BLaER1 treated with 17β-estradiol and CSF1 and Interleukin-3, amounts not matched to agents 10 nM and 100 nM (cell line): Measurements from ENCODE around the gene CLDN18.

ENCODE experiments used
- H3K27ac ChIP-seq, 11 experiments: shearing (Covaris generic); formaldehyde crosslinking; 2 replicates each; pipeline ENCODE4 v1.8.1; 2022
- H3K27me3 ChIP-seq, 11 experiments: shearing (Covaris generic); formaldehyde crosslinking; 2 replicates each; pipeline ENCODE4 v1.8.1; 2022
- H3K36me3 ChIP-seq, 11 experiments: shearing (Covaris generic); formaldehyde crosslinking; 2 replicates each; pipeline ENCODE4 v1.8.1; 2022
- H3K4me1 ChIP-seq, 10 experiments: shearing (Covaris generic); formaldehyde crosslinking; 2 replicates each; pipeline ENCODE4 v1.8.1; 2022
- H3K4me2 ChIP-seq, 11 experiments: shearing (Covaris generic); formaldehyde crosslinking; 2 replicates each; pipeline ENCODE4 v1.8.1; 2022
- H3K4me3 ChIP-seq, 10 experiments: shearing (Covaris generic); formaldehyde crosslinking; 2 replicates each; pipeline ENCODE4 v1.8.1; 2022
- H3K9ac ChIP-seq, 11 experiments: shearing (Covaris generic); formaldehyde crosslinking; 2 replicates each; pipeline ENCODE4 v1.8.1; 2022
- H3K9me3 ChIP-seq, 11 experiments: shearing (Covaris generic); formaldehyde crosslinking; replicated peaks in 1 of 11; 2 replicates each; pipeline ENCODE4 v1.8.1; 2022
- H4K20me1 ChIP-seq, 11 experiments: shearing (Covaris generic); formaldehyde crosslinking; 2 replicates each; pipeline ENCODE4 v1.8.1; 2022
- Cebpa-rat ChIP-seq, 11 experiments: shearing (Covaris generic); IDR thresholded peaks; 2 replicates each; pipeline ENCODE4 v1.8.1; 2022

Gene CLDN18

GRCh38 chr3:138082085-138082991 is 72.4 kb downstream of the CLDN18 start:
- H3K4me3 ChIP-seq = no peak overlapping the region
- H3K4me1 ChIP-seq = peaks cover 6 to 40% (median 22%) of the 10 kb centered on the region in 10 experiments; a peak in 19 of 20 replicates

GRCh38 chr3:138082992-138083386 is 73.0 kb downstream of the CLDN18 start:
- Histone ChIP-seq H4K20me1 (no peaks in the 10 kb centered on the region), H3K4me3 (no peak overlapping the region), H3K27ac (no peak overlapping the region), H3K9ac (no peak overlapping the region), H3K4me2 (peak overlapping the region in 4 of 11 experiments; percentile 1 to 42 (median 25); a peak in 4 of 22 replicates), H3K36me3 (no peaks in the 10 kb centered on the region), H3K9me3 (no peaks in the 10 kb centered on the region), H3K27me3 (no peaks in the 10 kb centered on the region), H3K4me1 (peaks cover 6 to 38% (median 22%) of the 10 kb centered on the region in 10 experiments; a peak in 19 of 20 replicates)
- no peak for TF ChIP-seq Cebpa-rat (IDR thresholded peaks at IDR 0.05)

More at GRCh38 chr3:138082085-138082991, 72.4 kb downstream of the CLDN18 start:
- no peaks in the 10 kb centered on the region for H3K27me3 ChIP-seq
- no peak for TF ChIP-seq Cebpa-rat (IDR thresholded peaks at IDR 0.05)
- H3K9ac ChIP-seq = no peak overlapping the region
- no peak overlapping the region for H3K27ac ChIP-seq
- H3K4me2 ChIP-seq = peak overlapping the region in 9 of 11 experiments; percentile 1 to 42 (median 19); a peak in 9 of 22 replicates
- no peaks in the 10 kb centered on the region for H3K9me3 ChIP-seq
- H3K36me3 ChIP-seq = no peaks in the 10 kb centered on the region
- H4K20me1 ChIP-seq = no peaks in the 10 kb centered on the region
